ENCODE results near the gene COPS7A. TPM values are rescaled to one million over a fixed set of nuclear protein-coding genes. Genes with fewer than 3 reads are reported as not detected.

COPS7A gene
- total and polyA plus RNA-seq, 9 of the 15 experiments (the other 6 are each of a cell fraction or from before 2014, with no cell fraction given): 12.7 to 36.0 (median 24.3) TPM

GRCh38 chr12:6765048-6765633, 41.3 kb downstream of the COPS7A start (continued):
- TF ChIP-seq, protein P1, sequence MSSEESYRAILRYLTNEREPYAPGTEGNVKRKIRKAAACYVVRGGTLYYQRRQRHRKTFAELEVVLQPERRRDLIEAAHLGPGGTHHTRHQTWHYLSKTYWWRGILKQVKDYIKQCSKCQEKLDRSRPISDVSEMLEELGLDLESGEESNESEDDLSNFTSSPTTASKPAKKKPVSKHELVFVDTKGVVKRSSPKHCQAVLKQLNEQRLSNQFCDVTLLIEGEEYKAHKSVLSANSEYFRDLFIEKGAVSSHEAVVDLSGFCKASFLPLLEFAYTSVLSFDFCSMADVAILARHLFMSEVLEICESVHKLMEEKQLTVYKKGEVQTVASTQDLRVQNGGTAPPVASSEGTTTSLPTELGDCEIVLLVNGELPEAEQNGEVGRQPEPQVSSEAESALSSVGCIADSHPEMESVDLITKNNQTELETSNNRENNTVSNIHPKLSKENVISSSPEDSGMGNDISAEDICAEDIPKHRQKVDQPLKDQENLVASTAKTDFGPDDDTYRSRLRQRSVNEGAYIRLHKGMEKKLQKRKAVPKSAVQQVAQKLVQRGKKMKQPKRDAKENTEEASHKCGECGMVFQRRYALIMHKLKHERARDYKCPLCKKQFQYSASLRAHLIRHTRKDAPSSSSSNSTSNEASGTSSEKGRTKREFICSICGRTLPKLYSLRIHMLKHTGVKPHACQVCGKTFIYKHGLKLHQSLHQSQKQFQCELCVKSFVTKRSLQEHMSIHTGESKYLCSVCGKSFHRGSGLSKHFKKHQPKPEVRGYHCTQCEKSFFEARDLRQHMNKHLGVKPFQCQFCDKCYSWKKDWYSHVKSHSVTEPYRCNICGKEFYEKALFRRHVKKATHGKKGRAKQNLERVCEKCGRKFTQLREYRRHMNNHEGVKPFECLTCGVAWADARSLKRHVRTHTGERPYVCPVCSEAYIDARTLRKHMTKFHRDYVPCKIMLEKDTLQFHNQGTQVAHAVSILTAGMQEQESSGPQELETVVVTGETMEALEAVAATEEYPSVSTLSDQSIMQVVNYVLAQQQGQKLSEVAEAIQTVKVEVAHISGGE (CRISPR knock-in tag; IDR thresholded peaks at IDR 0.05): no peak; a peak in 1 of 6 replicates
- no peak for TF ChIP-seq HMGXB4 (CRISPR knock-in tag; IDR thresholded peaks at IDR 0.05)
- TF ChIP-seq, protein P2, sequence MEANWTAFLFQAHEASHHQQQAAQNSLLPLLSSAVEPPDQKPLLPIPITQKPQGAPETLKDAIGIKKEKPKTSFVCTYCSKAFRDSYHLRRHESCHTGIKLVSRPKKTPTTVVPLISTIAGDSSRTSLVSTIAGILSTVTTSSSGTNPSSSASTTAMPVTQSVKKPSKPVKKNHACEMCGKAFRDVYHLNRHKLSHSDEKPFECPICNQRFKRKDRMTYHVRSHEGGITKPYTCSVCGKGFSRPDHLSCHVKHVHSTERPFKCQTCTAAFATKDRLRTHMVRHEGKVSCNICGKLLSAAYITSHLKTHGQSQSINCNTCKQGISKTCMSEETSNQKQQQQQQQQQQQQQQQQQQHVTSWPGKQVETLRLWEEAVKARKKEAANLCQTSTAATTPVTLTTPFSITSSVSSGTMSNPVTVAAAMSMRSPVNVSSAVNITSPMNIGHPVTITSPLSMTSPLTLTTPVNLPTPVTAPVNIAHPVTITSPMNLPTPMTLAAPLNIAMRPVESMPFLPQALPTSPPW (CRISPR knock-in tag; IDR thresholded peaks at IDR 0.05): no peak
- TF ChIP-seq ZNF583 (CRISPR knock-in tag; IDR thresholded peaks at IDR 0.05): no peak
- TF ChIP-seq NEUROD1 (IDR thresholded peaks at IDR 0.05; ENCODE audit: borderline replicate concordance, low read depth, low read length, partially characterized antibody): peak; percentile 50
- no peak for TF ChIP-seq POLR2G (IDR thresholded peaks at IDR 0.05; ENCODE audit: low read depth, low read length)
- TF ChIP-seq JUN (IDR thresholded peaks at IDR 0.05; ENCODE audit: borderline replicate concordance, low read depth, low read length): no peak
- TF ChIP-seq JUN (CRISPR knock-in tag; IDR thresholded peaks at IDR 0.05; ENCODE audit: borderline replicate concordance): no peak
- peak; percentile 37; the same call in 1 of the 2 replicates for TF ChIP-seq ZNF384 (IDR thresholded peaks at IDR 0.05; ENCODE audit: low read depth, low read length)
- no peak for TF ChIP-seq ZBTB1 (CRISPR knock-in tag; IDR thresholded peaks at IDR 0.05; ENCODE audit: borderline replicate concordance, low read depth)
- no peak for TF ChIP-seq ZNF584 (CRISPR knock-in tag; IDR thresholded peaks at IDR 0.05; ENCODE audit: low read depth)

All from K562 (cell line).